HS-27A (cell line): ENCODE data around the gene RFPL2.

Experiments used
- DNase-seq: peaks from one replicate; pipeline ENCODE4 v3.0.0-alpha.2; 2012; ENCODE audit warnings: low read depth, missing footprints

RFPL2 gene

DNA sequence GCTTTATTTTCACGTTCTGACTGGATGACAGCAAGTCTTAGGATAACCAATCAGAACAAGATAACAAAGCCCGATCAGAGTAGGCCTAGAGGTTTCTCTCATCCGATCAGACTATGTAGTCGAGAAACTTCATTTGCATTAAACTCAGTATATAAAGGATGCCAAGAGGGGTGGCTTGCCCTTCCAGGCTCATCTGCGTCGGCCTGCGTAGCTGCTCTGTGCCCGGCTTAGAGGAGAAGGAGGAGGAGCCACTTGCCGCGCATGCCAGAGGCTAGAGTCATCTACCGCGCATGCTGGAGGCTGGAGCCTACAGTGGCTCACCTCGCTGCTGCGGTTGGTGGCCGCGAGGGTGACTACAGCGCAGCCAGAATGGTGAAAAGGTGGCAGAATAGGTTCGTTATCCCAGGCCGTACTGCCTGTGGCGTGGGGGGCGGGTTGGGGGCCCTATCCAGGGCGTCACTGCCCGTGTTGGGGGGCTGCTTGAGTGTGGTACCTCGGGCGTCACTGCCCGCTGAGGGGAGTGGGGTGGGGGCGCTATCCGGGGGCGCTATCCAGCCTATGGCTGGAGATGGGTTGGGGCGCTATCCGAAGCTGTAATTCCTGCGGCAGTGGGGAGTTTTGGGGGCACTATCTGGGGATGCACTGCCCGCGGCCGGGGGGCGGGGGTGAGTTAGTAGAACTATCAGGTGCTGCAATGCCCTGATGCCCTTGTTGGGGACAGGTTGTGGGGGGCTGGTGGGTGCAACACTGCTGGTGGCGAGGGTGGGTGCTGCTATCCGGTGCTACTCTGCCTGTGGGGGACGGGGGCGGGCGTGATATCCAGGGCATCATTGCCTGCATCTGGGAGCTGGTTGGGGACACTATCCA is at the start of gene RFPL2:
RFPL2 (minus strand) TSS at position 218 of the 867 bp plus-strand sequence. CDS start 2,622 bp downstream, outside the sequence.
- DNase-seq: no peak

GRCh38 chr22:32249231-32249630 is 44.4 kb upstream of the RFPL2 start:
- no peak for DNase-seq

DNA sequence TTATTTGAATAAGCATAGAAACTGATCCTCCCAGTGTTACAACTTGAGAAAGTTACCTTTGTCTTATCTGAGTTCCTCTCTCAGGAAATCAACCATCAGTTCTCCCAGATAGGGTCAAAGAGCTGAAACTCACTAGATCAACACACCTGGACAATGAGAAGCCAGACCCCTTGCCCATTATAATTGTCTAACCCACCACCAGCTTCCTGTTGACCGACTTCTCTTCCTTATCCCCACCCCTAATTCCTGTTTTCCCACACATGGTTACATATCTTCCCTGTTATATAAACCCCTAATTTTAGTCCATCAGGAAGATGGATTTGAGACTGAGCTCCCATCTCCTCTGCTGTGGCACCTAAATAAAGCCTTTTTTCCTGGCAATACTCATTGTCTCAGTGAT is 43.4 kb upstream of the RFPL2 start:
- no peak for DNase-seq

- no peak for DNase-seq
These were observed 41.3 kb upstream of the RFPL2 start for GRCh38 chr22:32246166-32246565.

- no peak for DNase-seq
These were observed 40.2 kb upstream of the RFPL2 start for GRCh38 chr22:32245042-32245441.

DNA sequence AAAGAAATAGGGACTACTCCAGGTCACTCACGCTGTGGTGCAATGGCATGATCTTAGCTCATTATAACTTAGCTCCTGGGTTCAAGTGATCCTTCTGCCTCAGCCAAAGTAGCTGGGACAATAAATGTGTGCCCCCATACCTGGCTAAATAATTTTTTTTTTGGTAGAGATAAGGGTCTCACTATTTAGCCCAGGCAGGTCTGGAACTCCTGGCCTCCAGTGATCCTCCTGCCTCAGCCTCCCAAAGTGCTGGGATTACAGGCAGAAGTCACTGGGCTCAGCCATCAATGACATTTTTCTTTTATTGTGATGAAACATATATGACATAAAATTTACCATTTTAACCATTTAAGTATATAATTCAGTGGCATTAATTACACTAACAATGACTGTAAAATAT is 39.7 kb upstream of the RFPL2 start:
- no peak for DNase-seq

- no peak for DNase-seq
These were observed 35.6 kb upstream of the RFPL2 start for GRCh38 chr22:32240461-32240860.

DNA sequence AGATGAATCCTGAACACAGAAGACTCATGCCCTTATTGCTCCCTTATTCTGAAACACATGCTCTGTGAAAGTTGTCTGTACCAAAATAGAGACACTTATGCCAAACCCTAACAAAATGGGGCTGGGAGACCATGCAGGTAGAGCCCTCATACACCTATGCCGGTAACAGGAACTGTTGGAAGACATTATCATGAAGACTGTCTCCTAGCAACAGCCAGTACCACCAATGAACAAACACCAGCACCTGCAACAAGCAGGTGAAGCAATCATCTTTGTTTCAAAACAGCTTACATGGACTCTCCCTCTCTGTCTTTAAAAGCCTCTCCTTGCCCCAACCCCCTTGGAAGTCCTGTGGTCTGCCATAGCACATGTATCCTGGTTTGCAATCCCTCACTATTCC is 33.0 kb upstream of the RFPL2 start:
- DNase-seq: no peak

DNA sequence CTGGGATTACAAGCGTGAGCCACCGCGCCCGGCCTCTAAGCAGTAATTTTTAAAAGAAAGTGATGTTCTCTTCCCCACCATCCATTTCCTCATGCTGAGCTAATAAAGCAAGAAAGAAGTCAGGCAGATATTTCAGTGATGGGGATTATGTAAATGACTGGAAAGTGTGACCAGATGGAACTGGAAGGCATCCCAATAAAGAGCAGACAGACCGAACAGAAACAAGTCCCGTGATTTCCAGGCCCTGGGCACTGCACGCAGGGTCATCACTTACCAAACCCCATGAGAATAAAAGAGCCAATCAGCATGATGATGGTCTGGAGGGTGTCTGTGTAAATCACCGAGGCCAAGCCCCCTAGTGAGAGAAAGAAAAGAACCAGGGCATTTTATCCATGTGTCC is 32.1 kb upstream of the RFPL2 start:
- DNase-seq: no peak

DNA sequence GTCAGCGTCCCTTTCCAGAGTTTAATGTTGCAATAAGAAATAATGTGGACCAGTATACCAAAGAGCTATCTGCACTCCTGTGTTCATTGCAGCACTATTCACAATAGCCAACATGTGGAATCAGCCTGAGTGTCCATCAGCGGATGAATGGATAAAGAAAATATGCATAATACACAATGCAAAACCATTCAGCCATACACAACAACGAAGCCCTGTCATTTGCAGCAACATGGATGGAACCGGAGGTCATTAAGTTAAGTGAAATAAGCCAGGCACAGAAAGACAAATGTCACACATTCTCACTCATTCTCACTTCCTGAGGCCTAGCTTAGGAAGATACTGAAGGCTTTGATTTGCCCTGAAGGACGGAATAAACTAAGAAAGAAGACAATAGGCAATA is 28.2 kb upstream of the RFPL2 start:
- DNase-seq: no peak

DNA sequence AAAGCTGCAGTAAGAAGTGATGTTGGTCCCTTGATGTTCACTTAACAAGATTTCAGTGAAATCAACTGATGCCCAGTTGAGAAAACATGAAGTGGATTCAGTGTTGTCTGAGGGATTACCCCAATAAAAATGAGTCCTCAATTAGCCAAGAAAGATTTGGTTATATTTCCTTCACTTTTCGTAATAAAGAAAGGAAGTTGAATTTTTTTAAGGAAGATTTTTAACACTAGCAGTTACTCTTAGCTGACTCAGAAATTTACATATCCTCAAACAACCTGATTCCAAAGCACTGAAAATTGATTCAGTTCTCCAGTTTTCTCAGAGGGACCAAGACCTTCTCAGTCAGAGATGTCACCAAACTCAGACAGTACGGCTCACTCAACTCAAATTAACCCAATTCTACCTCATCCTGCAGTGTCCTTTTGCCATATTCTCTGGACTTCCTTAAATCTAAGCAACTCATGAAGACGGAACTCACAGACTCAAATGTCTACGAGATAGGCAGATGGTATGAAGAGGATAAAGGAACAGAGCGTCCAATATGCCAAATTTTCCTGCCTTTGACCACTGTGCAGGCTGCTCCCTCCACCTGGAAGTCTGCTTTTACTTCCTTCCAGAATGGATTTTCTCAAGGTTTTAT is 27.4 kb upstream of the RFPL2 start:
- DNase-seq: no peak

GRCh38 chr22:32226326-32227104 is 21.6 kb upstream of the RFPL2 start:
- no peak for DNase-seq

DNA sequence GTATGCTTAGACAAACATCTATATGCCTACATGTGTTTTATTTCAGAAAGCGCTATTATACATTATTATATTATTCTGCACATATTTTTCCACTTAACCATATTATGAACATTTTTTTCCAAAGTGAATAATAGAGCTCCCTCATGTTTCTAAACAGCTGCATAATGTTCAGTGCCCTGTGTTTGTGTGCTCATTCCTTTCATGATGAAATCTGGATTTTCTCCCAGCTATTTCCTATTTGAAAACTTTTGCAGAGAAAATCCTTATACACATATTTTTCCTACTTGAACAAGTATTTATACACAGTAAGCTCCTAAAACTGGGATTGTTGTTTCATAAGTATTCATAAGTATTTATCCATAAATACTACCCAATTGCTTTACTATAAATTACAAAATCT is 18.1 kb upstream of the RFPL2 start:
- no peak for DNase-seq

DNA sequence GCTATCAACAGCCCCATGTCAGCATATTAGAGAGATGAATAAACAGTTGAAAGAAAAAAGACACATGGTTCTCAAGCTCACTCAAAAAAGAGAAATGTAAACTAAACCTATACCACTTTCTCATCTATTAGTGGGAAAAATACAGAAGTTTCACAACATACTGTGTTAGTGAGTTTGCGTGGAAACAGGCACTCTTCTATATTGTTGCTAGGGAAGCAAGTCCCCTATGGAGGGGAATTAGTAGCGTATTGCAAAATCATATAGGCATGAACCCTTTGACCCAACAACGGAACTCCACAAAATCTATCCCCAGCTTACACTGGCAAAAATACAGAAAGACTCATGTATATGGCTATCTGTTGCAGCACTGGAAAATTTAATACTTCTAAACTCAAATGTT is 14.2 kb upstream of the RFPL2 start:
- no peak for DNase-seq

DNA sequence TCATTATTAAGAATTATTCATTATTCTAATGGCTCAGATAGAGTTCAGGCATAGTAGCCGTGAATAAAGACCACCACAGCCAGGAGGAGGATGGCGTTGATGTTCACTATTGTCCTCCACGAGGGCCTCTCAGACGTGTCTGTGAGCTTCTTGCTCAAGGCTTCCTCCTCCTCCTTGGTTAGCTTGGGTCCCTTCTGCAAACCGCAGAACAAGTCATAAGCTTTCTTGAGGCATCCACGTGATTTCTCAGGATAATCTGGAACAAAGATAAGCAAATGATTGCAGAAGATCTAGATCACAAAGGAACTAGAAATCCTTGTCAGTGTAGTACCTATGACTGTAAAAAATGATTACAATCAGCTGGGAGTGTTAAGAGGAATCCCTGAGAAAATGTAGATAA is 13.6 kb upstream of the RFPL2 start:
- no peak for DNase-seq

DNA sequence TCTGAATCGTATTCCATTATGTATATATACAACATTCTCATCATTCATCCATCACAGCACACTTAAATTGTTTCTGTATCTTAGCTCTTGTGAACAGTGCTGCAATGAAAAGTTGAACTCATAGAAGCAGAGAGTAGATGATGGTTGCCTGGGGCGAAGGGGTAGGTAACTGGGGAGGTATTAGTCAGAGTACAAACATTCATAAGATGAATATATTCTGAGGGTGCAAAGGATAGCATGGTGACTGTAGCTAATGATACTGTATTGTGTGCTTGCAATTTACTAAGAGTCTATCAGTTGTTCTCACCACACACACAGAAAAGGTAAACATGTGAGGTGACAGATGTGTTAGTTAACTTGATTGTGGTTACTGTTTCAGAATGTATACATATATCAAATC is 12.6 kb upstream of the RFPL2 start:
- DNase-seq: no peak

- no peak for DNase-seq
These were observed 12.0 kb upstream of the RFPL2 start for GRCh38 chr22:32216911-32217310.

GRCh38 chr22:32211011-32211410 is 6.1 kb upstream of the RFPL2 start:
- no peak for DNase-seq

- DNase-seq: no peak
These were observed 3.8 kb upstream of the RFPL2 start for GRCh38 chr22:32208681-32209080.

DNA sequence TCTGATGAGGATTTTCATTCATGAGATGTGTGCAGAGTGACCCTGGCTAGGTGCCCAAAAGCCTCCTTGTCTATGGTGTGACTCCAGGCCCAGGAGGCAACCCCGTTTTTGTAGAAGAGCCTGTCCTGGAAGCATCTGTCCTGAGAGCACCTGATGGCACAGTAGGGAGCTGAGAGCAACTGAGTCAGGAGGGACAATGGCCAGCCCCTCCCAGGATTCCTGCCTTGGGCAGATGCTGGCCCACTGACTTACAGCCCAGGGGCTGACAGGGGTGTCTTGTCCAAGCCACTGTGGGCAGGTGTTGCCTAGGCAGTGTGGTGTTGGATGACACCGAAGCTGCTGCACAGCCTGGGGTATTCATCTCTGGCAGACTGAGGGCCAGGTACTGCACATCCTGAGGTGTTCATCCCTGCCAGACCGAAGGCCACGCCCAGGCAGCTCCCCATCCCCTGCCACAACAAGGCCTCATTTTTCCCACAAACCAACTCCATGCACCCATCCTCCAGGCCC is 3.2 kb upstream of the RFPL2 start:
- DNase-seq: no peak

- no peak for DNase-seq
These were observed 2.2 kb upstream of the RFPL2 start for GRCh38 chr22:32206774-32207758.
